ENCODE measurements around the gene ABCG1.

The ABCG1 gene

GRCh38 chr21:42252778-42253340, 33.9 kb downstream of the ABCG1 start:
- no peak for DNase-seq

- DNase-seq, result no peak
Measured at GRCh38 chr21:42253466-42253865, 34.5 kb downstream of the ABCG1 start.

GRCh38 chr21:42254083-42254482, 35.1 kb downstream of the ABCG1 start:
- no peak for DNase-seq

- no peak for DNase-seq
Measured at GRCh38 chr21:42254651-42255601, 36.0 kb downstream of the ABCG1 start.

- DNase-seq, result no peak
Measured at GRCh38 chr21:42255825-42256224, 36.9 kb downstream of the ABCG1 start.

- no peak for DNase-seq
Measured at GRCh38 chr21:42256316-42256715, 37.4 kb downstream of the ABCG1 start.

- DNase-seq, result no peak
Measured at GRCh38 chr21:42257091-42257765, 38.3 kb downstream of the ABCG1 start.

- DNase-seq, result no peak
Measured at GRCh38 chr21:42258150-42258884, 39.4 kb downstream of the ABCG1 start.

GRCh38 chr21:42258885-42259407, 40.0 kb downstream of the ABCG1 start:
- DNase-seq, result no peak

- no peak for DNase-seq
Measured at GRCh38 chr21:42260121-42260520, 41.2 kb downstream of the ABCG1 start.

GRCh38 chr21:42261829-42262200, 42.9 kb downstream of the ABCG1 start:
- DNase-seq, result no peak

- DNase-seq, result no peak
Measured at GRCh38 chr21:42262831-42263231, 43.9 kb downstream of the ABCG1 start.

- DNase-seq, result no peak
Measured at GRCh38 chr21:42263591-42264131, 44.7 kb downstream of the ABCG1 start.

- DNase-seq, result no peak
Measured at GRCh38 chr21:42264245-42265195, 45.6 kb downstream of the ABCG1 start.

- DNase-seq, result no peak
Measured at GRCh38 chr21:42265231-42265812, 46.4 kb downstream of the ABCG1 start.

GRCh38 chr21:42266971-42267556, 48.1 kb downstream of the ABCG1 start:
- no peak for DNase-seq

GRCh38 chr21:42269386-42269785, 50.4 kb downstream of the ABCG1 start:
- no peak for DNase-seq

GRCh38 chr21:42271065-42271464, 52.1 kb downstream of the ABCG1 start:
- no peak for DNase-seq

- DNase-seq, result no peak
Measured at GRCh38 chr21:42272109-42272962, 53.4 kb downstream of the ABCG1 start.

Measured in HCEC 1CT (cell line).